Fibroblast of gingiva (primary cell): Measurements from ENCODE around the gene GHR.

Experiments
- DNase-seq: peaks from one replicate; pipeline ENCODE4 v3.0.0-alpha.2; 2011; ENCODE audit warnings: low read depth

Gene GHR

DNA sequence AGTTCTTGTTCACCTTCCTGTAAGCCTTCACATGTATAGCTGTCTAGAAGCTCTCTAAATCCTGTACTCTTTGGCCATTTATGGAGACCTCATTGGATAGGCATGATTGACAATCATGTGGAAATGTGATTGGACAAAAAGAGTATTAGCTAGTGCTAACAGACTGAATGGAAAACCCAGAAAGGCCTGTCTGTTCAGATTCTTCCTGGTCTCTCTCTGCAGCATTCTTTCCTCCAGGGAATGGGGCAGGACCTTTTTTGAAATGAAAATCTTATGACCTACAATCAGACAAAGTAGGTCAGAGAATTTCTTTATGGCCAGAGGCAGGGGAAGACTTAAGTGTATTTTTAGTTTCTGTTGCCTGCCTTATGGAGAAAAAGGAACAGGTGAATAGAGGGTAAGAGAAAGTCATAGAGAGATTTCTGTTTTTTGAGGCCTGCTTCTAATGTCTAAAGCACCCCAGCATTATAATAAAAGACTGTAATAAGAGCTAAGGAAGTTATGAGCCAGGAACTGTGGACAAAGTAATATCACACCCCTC is 181.0 kb downstream of the GHR start:
- DNase-seq, result no peak

DNA sequence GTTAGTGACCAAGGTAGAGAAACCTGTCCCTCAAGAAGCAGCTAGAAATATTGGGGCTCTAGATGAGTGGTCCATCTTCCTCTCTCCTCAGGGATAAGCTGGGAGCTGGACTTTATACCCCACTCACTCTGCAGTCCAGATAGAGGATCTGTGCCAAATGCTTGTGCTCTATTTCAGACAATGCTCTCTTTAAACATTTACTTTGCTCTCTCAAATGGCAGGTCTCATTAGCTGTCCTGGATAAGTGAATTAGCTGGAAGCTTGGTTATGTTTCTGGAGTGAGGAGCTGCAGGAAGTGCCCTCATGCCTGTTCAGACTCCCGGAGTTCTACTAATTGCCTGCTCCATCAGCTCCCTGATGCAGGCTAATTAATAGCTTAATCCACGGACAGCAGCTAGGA is 182.3 kb downstream of the GHR start:
- DNase-seq, result no peak

DNA sequence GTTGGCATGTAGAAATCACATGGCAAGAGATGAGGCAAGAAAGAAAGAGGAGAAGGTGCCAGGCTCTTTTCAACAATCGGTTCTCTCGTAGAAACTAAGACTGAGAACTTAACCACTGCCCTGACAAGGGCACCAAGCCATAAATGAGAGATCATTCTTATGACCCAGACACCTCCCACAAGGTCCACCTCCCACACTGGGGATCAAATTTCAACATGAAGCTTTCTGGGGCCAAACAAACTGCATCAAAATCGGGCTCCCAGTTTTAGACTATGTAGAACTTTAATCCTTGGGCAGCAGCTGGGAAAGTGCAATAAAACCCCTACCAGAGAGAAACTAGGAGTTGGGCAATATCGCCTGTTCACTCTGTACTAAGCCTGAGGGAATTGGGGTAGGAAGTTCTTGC is 183.2 kb downstream of the GHR start:
- DNase-seq, result no peak

DNA sequence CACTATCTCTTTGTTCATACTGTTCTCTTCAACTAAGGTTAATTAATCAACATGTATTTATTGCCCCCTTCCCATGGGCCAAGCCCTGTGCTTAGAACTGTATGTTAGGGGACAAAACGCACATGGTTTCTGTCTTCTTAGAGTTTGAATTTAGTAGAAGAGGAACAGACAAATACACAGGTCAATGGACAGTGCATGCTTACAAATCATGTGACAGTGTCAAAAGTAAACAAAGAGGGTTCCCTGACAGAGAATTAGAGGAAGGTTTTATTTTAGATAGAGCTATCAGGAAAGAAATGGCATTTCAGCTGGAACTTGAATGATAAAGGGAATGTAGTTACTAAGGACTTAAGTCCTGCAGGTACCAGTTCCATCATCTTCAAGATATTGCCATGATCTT is 188.2 kb downstream of the GHR start:
- DNase-seq, result no peak

DNA sequence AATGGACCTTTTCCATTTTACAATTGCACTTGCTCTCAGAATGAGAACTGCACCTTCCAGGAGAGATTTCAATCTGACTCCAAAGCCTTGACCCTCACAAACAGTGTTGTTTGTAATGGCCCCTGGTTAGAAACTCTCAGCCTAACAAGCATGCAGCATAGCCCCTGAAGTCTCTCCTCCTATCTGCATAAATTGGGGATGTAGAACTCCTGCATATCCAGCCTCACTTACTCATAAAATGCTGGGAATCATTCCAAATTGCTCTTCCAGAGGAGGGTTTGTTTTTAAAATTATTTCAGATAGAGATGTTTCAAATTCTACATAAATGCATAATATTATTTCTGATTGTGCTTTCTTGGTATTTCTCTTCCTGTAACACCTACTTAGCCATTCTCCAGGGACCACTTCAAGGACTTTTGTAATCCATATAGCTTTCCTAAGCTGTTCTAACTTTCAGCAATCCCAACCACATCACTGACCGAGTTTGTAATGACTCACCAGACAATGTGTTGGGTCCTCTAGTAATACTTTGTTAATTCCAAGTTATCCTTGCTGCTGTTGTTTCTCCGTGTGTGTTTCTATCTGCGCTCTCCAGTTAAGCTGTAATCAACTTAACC is 189.6 kb downstream of the GHR start:
- DNase-seq, result peak; percentile 81

DNA sequence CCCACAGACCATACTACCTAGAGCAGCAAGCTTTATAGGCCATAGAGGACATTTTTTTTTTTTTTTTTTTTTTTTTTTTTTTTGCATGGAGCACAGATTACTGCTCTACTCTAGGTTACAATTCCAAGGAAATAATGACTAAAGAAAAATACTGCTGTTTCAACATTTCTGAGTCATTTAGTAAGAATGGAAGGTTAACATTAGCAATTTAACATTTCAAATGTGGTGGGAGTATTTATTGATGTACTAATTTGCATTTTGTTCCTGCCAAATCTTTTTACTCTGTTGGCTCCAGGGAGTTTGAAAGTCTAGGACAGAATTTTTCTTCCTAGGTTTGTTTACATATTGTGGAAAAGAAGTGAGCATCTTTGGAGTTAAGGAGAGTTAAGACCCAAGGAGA is 191.3 kb downstream of the GHR start:
- DNase-seq, result peak; percentile 65

DNA sequence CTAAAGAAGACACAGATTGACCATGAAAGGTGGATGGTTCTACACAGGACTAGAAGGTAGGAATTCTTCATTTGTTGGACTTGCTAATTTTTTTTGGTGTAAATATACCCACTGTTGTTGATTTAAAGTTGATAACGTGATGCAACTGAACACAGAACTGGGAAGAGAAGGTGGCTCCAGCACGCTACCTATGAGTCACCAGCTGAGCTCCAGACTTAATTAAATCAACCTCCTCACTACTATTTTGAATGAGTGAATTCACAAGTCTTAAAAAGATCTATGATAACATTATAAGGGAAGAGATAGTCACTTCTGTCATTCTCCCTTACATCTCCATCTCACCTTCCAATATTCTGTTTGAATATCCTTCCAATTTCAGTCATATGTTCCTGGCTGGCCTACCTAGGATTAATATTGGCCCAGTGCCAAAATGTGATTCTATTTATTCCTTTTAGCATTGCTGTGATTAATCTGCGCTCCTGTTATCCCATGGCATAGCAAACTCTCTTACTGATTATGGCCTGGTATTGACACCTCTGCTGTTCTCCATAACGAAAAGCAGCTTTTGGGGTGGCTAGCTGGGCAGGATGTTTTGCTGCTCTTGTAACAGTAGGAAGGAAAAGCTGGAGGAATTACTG is 197.5 kb downstream of the GHR start:
- no peak for DNase-seq

DNA sequence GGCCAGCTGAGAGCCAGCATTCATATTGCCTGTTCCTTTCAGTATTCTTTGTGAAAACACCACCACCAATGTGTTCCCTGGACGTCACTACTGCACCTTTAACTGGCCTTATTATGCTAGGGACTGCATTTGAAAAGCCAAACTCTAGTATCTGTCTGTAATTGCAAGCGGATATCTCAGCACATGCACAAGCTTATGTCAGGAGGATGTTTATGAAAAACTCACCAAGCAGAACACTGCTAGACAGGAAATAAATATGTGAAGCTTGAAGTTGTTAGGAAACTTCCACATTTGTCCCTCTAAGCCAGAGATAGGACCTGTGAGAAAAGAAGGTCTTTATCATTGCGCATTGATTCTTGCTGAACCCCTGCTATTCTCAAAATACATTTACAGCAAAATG is 198.0 kb downstream of the GHR start:
- peak; percentile 18 for DNase-seq

DNA sequence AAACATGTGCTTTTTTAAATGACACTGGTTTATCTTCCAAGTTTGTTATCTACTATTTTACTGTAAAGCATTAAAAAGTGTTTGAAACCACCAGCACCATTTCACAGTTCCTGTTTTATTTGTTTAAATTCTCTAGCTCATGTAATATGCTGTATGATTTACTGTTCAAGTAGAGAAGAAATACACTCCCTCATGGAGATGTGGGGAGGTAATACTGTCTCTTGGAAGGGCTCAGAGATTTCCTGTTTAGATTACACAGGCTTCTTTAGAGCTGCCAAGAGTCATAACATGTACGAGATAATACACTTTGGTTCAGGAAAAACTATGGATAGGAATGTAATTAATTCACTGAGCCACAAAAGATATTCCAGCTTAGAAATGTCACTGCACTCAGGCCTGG is 198.4 kb downstream of the GHR start:
- no peak for DNase-seq

DNA sequence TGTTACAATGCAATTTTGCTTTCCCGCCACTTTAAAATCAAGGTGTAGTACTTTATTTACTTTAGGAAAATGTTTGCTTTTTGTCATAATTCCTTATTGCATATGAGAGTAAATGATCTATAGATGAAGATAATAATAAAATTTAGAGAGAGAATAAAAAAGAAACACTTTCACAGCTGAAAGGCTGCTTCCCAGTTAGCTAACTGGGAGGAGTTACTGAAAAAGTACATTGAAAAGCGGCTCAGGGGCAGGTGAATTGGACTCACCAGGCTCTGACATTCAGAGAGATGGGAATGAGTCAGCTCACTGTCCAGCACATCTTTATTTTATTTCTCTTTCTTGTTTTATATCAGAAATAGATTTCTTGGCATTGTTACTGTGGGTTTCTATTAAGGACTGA is 201.7 kb downstream of the GHR start:
- no peak for DNase-seq

DNA sequence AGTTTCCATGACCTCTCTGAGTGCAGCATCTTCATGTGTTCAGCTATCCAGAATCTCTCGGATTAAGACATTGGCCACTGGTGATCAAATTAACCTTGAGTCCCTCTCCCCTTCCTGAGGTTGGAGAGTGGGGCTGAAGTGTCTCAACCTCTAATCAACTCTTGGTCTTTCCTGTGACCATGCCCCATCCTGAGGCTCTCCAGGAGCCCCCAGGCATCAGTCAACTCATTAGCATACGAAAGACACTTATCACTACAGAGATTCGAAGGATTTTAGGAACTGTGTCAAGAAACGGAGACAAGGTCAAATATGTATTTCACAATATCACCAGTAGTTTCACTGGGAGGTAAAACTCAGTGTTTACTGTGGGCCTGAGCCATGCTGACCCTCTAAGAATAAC is 203.2 kb downstream of the GHR start:
- DNase-seq, result no peak

DNA sequence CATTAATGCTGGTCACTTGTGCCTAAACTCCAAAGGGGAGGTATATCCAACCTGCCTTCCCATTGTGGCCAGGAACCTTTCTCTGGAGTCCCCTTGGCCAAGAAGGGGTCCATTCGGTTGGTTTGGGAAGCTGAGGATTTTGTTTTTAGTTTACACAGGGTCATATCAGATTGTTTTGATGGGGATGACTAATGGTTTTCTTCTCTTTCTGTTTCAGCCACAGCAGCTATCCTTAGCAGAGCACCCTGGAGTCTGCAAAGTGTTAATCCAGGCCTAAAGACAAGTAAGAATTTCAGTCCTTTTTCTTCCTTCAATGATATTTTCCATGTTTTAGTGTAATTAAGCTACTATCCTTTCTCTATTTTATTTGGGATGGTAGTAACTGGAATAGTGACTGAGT is 205.6 kb downstream of the GHR start:
- no peak for DNase-seq

DNA sequence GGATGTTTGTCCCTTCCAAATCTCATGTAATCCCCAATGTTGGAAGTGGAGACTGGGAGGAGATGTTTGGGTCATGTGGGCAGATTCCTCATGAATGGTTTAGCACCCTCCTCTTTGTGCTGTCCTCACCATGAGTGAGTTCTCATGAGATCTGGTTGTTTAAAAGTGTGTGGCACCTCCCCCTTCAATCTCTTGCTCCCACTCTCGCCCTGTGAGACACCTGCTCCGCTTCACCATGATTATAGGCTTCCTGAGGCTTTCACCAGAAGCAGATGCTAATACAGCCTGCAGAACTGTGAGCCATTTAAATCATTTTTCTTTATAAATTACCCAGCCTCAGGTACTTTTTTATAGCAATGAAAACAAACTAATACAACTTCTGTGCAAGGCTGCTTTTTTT is 206.0 kb downstream of the GHR start:
- no peak for DNase-seq

DNA sequence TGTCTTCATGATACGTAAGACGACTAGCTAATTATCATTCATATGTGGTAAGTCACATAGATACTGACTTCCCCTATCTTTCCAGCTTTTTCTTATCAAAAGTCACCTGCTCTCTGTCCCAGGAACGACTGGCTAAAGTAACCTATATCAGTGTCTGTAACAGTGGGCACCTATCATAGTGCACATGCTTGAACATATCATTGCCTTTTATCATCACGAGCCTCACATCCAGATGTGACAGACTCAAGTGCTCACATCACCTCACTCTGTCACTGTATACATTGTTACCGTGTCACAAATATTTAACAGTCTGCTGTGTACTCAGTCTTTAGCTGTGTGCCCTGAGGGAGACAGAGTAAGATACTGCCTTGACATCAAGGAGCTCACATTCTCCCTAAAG is 208.0 kb downstream of the GHR start:
- DNase-seq, result no peak

DNA sequence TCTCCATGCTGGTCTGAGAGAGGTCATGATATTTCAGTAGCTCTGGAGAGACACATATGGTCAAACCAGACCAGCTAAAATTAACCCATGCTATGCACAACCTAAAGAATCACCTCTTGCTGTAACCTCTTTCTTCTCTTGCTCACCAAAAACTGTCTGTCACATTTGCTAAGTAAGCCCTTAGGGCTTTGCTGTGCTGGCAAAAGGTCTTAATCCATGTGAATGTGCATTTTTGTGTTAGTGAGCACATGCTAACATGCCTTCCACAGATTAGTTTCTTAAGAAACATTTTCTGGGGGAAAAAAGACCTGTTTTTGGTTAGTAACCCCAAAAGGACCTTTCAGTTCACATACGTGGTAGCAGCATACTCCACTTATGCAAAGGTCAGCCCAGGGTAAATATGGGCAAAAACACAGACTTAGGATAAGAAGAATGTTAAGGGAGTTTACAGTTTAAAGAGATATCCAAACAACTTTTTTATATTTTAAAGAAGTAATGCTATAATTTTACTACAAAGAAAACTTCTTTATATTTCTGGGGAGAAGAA is 209.2 kb downstream of the GHR start:
- DNase-seq, result no peak

DNA sequence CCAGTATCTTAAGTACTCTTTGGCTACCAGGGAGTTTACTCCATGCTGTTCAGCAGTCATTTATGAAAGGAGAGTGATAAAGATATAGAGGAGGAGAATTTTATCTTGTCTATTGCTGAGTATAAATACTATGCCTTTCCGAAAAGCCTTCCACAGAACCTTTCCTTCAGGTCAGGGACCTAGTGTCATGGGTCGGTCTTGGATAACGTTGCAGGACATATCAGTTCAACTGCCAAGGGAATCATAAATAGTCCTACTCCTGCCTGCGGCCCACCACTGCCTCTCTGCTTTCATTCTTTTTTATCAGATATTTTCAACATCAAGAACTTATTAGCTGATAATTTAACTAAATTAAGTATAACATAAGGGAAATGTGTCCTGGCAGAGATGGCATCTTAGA is 211.3 kb downstream of the GHR start:
- DNase-seq, result no peak

DNA sequence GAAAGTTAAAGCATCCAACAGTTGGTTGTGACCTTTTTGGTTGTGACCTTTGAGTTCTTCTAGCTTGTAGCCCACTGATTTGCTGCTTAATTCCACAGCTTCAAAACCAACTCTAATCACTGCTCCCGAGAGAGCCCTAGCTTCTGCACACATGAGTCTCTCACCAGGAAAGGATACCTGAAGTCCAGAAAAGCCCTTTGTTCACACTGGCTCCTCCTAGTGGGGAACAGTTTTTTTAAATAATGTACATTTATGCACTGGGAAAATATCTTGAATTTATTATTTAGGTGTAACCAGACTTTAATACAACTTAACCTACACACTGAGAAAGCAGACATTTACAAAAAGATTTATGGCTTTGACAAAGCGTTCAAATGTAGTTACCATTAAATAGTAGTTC is 213.2 kb downstream of the GHR start:
- DNase-seq, result no peak

DNA sequence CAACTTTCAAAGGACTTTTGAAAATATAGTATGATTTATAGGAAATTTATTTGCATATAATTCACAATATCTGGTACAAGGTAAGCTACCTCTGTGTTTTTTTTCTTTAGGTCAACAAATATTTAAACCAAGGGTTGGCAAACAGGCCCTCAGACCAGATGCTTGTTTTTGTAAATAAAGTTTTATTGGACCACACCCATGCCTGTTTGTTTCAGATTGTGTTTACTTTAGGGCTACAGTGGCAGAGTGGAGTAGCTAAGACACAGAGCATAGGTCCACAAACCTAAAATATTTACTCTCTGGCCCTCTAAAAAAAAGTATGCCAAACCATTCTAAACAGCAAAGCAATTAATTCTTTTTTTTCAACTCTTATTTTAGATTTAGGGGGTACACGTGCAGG is 213.7 kb downstream of the GHR start:
- no peak for DNase-seq

DNA sequence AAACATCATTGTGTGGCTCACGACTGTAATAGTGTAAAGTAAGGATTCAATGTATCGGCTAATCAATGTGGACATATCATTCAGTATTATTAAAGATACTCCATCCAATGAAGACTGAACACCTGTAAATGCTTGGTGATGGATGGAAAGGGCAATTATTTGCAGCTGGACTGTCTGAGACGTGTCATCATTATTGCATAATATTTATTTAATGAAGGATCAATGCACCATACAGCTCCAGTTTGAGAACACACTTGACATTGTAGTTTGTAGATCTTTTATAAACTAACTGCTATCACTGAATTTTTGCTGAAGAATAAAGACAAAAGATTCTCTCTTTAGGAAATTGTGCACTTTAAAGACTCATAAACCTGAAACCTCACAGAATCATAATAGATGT is 215.7 kb downstream of the GHR start:
- no peak for DNase-seq

DNA sequence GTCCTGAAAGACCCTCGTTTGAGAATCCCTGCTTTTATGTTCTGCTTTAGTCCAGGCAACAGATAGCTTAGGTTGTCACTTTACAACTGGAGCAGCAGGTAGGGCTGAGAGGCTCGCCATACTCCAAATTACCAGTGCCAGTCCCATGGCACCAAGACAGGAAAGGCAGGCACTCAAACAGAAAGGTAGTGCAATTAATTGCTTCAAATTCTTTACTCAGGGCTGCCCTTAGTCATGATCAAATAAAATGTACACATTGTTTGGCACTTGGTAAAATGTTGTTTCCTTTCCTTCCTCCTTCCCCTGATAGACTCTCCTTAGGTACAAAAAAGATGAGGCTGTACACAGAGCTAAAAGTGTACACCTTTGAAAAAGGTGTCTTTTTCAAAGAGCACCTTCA is 217.6 kb downstream of the GHR start:
- DNase-seq, result no peak

DNA sequence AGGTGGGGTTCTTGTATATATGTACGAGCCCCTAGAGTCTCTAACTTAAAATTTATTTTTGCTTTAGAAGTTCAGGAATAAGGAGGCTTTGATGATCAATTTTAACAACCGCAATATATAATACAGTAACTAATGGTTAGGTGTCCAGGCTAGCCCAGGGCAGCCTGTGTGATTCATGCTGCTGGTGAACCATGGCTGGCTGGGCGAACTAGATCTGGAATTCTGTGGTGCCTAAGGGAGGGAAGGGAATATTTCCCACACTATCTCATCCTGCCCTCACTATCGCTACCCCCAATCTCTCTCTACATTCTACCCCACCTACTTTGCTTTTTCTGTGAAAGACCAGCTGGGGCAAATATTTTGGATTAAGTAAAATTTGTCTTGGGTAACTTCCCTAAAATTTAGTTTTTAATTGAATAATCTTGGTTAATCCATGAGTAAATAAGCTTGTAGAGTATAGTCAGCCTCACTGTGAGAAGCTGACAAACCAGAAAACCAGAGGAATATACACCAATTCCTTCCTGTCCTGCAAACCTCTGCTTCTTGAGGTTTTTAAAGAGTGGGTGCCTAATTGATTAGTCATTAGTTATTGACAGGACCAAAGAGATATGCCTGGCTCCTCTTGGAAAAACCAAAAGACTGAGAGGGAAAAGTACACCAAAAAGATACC is 218.2 kb downstream of the GHR start:
- no peak for DNase-seq

DNA sequence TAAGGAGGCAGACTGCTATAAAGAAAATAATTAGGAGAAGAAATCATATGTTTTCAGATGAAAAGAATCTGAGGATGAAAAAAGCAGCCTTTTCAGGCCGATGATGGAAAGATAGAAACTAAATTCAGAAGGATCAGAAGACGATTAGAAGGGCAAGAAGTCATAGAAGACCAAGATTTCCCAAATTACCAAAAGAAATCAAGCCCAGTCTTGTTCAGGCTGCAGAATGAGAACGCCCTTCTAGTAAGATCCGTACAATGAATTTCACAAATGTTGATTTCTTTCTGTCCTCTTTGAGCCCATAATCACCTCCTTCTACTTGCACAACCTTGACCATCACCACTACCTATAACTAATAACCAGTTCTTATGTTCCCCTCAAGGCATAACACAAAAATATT is 218.8 kb downstream of the GHR start:
- no peak for DNase-seq

DNA sequence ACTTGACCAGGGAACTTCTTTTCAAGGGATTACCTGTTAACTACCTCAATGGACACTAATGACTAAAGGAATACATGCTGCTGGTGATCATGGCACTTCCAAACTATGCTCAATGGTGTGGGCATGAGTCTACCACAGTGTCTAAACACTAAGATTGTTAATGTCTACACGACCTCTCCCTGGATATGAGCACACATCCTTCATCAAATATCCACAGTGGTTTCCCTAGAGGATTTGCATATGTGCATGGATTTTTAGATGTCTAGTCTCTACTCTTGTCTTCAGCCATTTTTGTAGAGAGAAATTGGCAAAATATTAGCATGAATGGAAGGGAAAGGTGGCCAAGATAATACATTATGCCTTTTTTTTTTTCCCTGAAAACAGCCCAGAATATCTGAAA is 220.1 kb downstream of the GHR start:
- DNase-seq, result no peak
